K562 (cell line): ENCODE data around the gene DGKZ. TPM values are rescaled to one million over a fixed set of nuclear protein-coding genes. Genes with fewer than 3 reads are reported as not detected.

Experiments
- ATF6 ChIP-seq: sonication (generic); formaldehyde crosslinking; IDR thresholded peaks from 2 replicates; pipeline ENCODE4 v1.4.0; 2020; ENCODE audit warnings: mild to moderate bottlenecking, missing genetic modification reagents
- BMI1 ChIP-seq: fragments of 150-350 bp; IDR thresholded peaks from 2 replicates; pipeline ENCODE4 v1.6.1; 2014; ENCODE audit warnings: low read length
- CGGBP1 ChIP-seq: fragments of 250-450 bp; sonication (Bioruptor Pico); IDR thresholded peaks from 2 replicates; pipeline ENCODE4 v1.9.0; 2021; ENCODE audit warnings: mild to moderate bottlenecking
- ETV1 ChIP-seq: fragments of 450-650 bp; conservative IDR thresholded peaks from 2 replicates; pipeline ENCODE4 v1.6.1; 2016; ENCODE audit warnings: missing genetic modification characterization, control low read depth, low read depth, missing compliant biosample characterization
- KHSRP ChIP-seq: fragments of 450-650 bp; IDR thresholded peaks from 2 replicates; pipeline ENCODE4 v1.6.1; 2017
- KLF13 ChIP-seq: fragments of 450-650 bp; IDR thresholded peaks from 2 replicates; pipeline ENCODE4 v1.6.1; 2016; ENCODE audit warnings: missing genetic modification characterization, low read depth, mild to moderate bottlenecking, missing compliant biosample characterization, moderate library complexity, borderline replicate concordance
- MAZ ChIP-seq, 2 experiments: fragments of 450-650 bp in 1 of 2; sonication (generic) in 1 of 2; formaldehyde crosslinking; IDR thresholded peaks in 1 of 2; conservative IDR thresholded peaks in 1 of 2; 2 replicates each; pipeline versions ENCODE4 v1.4.0 to v1.5.0; 2020; ENCODE audit warnings: mild to moderate bottlenecking in 1 of 2, missing genetic modification reagents in 1 of 2
- MYC ChIP-seq, 2 experiments: fragments of 250-450 bp in 1 of 2; sonication (Bioruptor Pico) in 1 of 2; IDR thresholded peaks; 2 replicates each; pipeline versions ENCODE4 v1.5.1 to v1.6.1; 2012 to 2021; ENCODE audit warnings: low read depth in 2 of 2, borderline replicate concordance in 1 of 2, improper control_type of control experiment in 1 of 2, low read length in 1 of 2, mild to moderate bottlenecking in 1 of 2, moderate library complexity in 1 of 2
- NR1H2 ChIP-seq: sonication (generic); formaldehyde crosslinking; IDR thresholded peaks from 2 replicates; pipeline ENCODE4 v1.4.0; 2020; ENCODE audit warnings: mild to moderate bottlenecking, missing genetic modification reagents
- PREB ChIP-seq: sonication (generic); formaldehyde crosslinking; IDR thresholded peaks from 2 replicates; pipeline ENCODE4 v1.8.1; 2023; ENCODE audit warnings: mild to moderate bottlenecking, missing genetic modification reagents
- RBFOX2 ChIP-seq: fragments of 200-400 bp; formaldehyde crosslinking; IDR thresholded peaks from 2 replicates; pipeline ENCODE4 v1.6.1; 2017; ENCODE audit warnings: low read depth, mild to moderate bottlenecking, low read length, moderate library complexity
- SMARCB1 ChIP-seq: IDR thresholded peaks from 2 replicates; pipeline ENCODE4 v1.6.1; 2011; ENCODE audit warnings: improper control_type of control experiment, low read depth; ENCODE audit not compliant: insufficient read length
- TCF3 ChIP-seq: sonication (generic); formaldehyde crosslinking; IDR thresholded peaks from 2 replicates; pipeline ENCODE4 v1.4.0; 2020; ENCODE audit warnings: mild to moderate bottlenecking, missing genetic modification reagents
- YY1 ChIP-seq, 3 experiments: IDR thresholded peaks; 2 replicates each; pipeline ENCODE4 v1.6.1; 2011; ENCODE audit warnings: low read length in 2 of 3, mild to moderate bottlenecking in 2 of 3, moderate library complexity in 2 of 3, borderline replicate concordance in 1 of 3, control low read depth in 1 of 3, low read depth in 1 of 3; ENCODE audit not compliant: insufficient read depth in 3 of 3, insufficient replicate concordance in 2 of 3, control insufficient read depth in 1 of 3, insufficient read length in 1 of 3; ENCODE audit errors: extremely low read depth in 1 of 3
- ZBTB11 ChIP-seq, 3 experiments: fragments of 200-800 bp in 1 of 3; fragments of 250-450 bp in 1 of 3; fragments of 450-650 bp in 1 of 3; sonication (Bioruptor Pico) in 1 of 3; sonication (Bioruptor generic) in 1 of 3; formaldehyde crosslinking in 1 of 3; IDR thresholded peaks; 2 replicates each; pipeline versions ENCODE4 v1.6.1 to v1.8.0; 2016 to 2022; ENCODE audit warnings: mild to moderate bottlenecking in 2 of 3, missing genetic modification characterization in 2 of 3, missing compliant biosample characterization in 1 of 3, moderate library complexity in 1 of 3
- ZBTB12 ChIP-seq: fragments of 250-450 bp; sonication (Bioruptor Pico); IDR thresholded peaks from 2 replicates; pipeline ENCODE4 v1.4.0; 2020
- ZNF436 ChIP-seq: fragments of 250-450, 450-650 bp; sonication (Bioruptor Pico); formaldehyde crosslinking; IDR thresholded peaks from 2 replicates; pipeline ENCODE4 v1.7.0; 2020; ENCODE audit warnings: mild to moderate bottlenecking
- ZSCAN29 ChIP-seq: fragments of 450-650 bp; IDR thresholded peaks from 2 replicates; pipeline ENCODE4 v1.6.1; 2017
- polyA plus RNA-seq, 8 experiments: library from polyadenylated mRNA; depleted of rRNA in 4 of 8; stranded (reverse) in 5 of 8; unstranded in 3 of 8; fragments of >200 nt; fragmentation: Nextera tagmentation in 2 of 8; fragmentation: Illumina TruSeq in 1 of 8; extraction: Ambion mirVana in 2 of 8; extraction: Trizol in 1 of 8; gene quantifications; 2 replicates each; pipeline versions ENCODE4 v1.2.1 to v1.2.3, GENCODE V29; 2011 to 2014; ENCODE audit warnings: inconsistent platforms in 1 of 8, missing spikeins in 1 of 8
- total RNA-seq, 7 experiments: library from RNA; depleted of rRNA in 6 of 7; stranded (reverse); fragments of >200 nt in 6 of 7; fragmentation: Illumina TruSeq in 2 of 7; extraction: Trizol in 2 of 7; gene quantifications; 2 replicates each; pipeline versions ENCODE4 v1.2.1 to v1.2.3, GENCODE V29; 2011 to 2021; ENCODE audit warnings: low replicate concordance in 1 of 7

DGKZ gene
- total and polyA plus RNA-seq, 9 of the 15 experiments (the other 6 are each of a cell fraction or from before 2014, with no cell fraction given) = 0.51 to 100 (median 44.2) TPM

GRCh38 chr11:46345131-46345597 lies 2.1 kb upstream of the DGKZ start (continued):
- TF ChIP-seq PREB (no peak), ATF6 (CRISPR knock-in tag) (no peak), ETV1 (peak; percentile 37; the same call in 1 of the 2 replicates), ZSCAN29 (no peak), MAZ (CRISPR knock-in tag; conservative IDR thresholded peaks at IDR 0.05 in 1 of 2, IDR thresholded peaks at IDR 0.05 in 1 of 2) (peak in 1 of 2 experiments; percentile 30; a peak in 1 of 4 replicates), CGGBP1 (no peak), NR1H2 (CRISPR knock-in tag) (no peak), ZNF436 (CRISPR knock-in tag) (no peak), ZBTB11 (CRISPR knock-in tag; IDR thresholded peaks at IDR 0.05) (peak in 1 of 3 experiments; percentile 33; a peak in 1 of 6 replicates), TCF3 (CRISPR knock-in tag) (no peak), YY1 (IDR thresholded peaks at IDR 0.05; ENCODE audit: borderline replicate concordance in 1 of 3, control insufficient read depth in 1 of 3, extremely low read depth in 1 of 3, insufficient read depth in 3 of 3, insufficient read length in 1 of 3, insufficient replicate concordance in 2 of 3, low read depth in 1 of 3, low read length in 2 of 3) (peak in 1 of 3 experiments; percentile 31), ZBTB12 (CRISPR knock-in tag) (no peak), BMI1 (no peak), SMARCB1 (no peak), KLF13 (tag) (no peak), KHSRP (no peak), MYC (IDR thresholded peaks at IDR 0.05; ENCODE audit: low read depth, low read length) (no peak), MYC (CRISPR knock-in tag; IDR thresholded peaks at IDR 0.05; ENCODE audit: borderline replicate concordance, low read depth) (no peak), RBFOX2 (0 out of 2 replicates have a peak, but pooled peaks have one; percentile 24)
